ENCODE data around the gene DCUN1D3.

Gene DCUN1D3

DNA sequence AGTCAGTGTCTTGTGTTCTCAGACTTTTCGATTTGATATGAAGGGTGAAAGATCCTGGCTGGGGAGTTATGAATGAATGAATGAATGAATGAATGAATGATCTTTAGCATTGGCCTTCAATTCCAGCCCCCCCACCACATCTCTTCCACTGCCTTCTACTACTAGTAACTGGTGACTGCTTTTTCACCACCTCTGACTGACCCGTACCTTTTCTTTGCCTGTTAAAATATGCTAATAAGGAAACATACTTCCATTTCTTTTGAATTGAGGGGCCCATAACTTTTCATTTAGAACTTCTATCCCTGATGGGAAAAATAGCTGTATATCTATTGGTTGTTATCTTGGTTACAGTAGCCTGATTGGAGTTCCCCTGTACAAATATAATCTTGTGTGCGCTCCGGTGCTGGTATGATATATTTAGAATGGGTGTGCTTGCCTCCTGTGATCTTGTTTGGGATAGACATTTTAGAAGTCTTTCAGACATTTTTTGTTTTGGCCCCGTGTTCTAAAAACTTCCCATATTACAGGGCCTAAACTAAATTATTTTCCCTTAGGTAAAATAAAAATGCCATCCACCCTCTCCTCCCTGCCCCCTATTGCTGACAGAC is 3.8 kb upstream of the DCUN1D3 start:
- no peak for DNase-seq (ENCODE audit: low read depth, low spot score)
- TF ChIP-seq, protein P1, sequence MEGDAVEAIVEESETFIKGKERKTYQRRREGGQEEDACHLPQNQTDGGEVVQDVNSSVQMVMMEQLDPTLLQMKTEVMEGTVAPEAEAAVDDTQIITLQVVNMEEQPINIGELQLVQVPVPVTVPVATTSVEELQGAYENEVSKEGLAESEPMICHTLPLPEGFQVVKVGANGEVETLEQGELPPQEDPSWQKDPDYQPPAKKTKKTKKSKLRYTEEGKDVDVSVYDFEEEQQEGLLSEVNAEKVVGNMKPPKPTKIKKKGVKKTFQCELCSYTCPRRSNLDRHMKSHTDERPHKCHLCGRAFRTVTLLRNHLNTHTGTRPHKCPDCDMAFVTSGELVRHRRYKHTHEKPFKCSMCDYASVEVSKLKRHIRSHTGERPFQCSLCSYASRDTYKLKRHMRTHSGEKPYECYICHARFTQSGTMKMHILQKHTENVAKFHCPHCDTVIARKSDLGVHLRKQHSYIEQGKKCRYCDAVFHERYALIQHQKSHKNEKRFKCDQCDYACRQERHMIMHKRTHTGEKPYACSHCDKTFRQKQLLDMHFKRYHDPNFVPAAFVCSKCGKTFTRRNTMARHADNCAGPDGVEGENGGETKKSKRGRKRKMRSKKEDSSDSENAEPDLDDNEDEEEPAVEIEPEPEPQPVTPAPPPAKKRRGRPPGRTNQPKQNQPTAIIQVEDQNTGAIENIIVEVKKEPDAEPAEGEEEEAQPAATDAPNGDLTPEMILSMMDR (IDR thresholded peaks at IDR 0.05; ENCODE audit: insufficient read depth, low read length, missing control alignments) = no peak
- ChIA-PET CTCF (interaction anchor here (3.3 kb wide), 1 partner anchor 54 kb away, joined by 17 read pairs; no protein-coding TSS in a partner anchor), POLR2A (interaction anchor here (0.6 kb wide), 2 partner anchors 40 to 617 kb away, joined by 3 read pairs; no protein-coding TSS in a partner anchor)
- H3K4me3 ChIP-seq (ENCODE audit: low read depth, low read length) = no peak overlapping the region

DNA sequence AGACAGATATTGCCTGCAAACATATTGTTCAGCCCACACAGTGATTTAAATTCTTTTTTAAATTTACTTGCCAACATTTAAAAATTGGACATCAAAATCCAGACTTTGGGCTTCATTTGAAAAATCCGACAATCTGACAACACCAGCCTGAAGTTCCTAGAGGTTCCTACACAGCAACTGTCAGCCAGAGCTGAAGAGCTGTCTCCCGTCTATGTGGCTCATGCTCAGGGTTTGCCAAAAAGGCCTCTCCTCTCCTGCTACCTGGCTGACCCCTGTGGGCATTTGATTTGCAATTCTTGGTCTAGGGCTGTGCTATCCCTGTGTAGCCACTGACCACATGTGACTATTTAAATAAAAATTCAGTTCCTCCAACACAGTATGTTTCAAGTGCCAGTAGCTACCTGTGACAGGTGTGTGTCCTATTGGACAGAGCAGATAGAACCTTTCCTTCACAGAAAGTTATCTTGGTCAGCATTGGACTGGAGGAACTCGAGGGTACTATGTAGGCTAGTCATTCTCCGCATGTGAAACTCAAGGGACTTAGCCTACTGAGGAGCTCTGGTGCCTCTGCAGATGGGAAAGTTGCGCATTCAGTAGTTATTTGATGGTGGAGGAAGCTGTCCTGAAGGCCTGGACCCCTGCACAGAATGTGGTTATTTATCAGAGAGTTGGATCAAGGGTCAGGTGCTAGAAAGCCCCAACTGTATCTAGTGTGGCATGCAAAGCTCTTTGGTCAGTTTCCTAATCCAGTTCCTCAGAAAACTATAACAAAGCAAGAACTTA is 3.1 kb upstream of the DCUN1D3 start:
- POLR2A ChIA-PET = interaction anchor here (0.8 kb wide), 1 partner anchor 8 kb away, joined by 6 read pairs; no protein-coding TSS in a partner anchor
- DNase-seq (ENCODE audit: low read depth, low spot score) = no peak
- TF ChIP-seq, protein P1 (IDR thresholded peaks at IDR 0.05; ENCODE audit: insufficient read depth, low read length, missing control alignments) = no peak
- no peak overlapping the region for H3K4me3 ChIP-seq (ENCODE audit: low read depth, low read length)
- CTCF ChIA-PET = interaction anchor here (3.3 kb wide), 1 partner anchor 53 kb away, joined by 17 read pairs; no protein-coding TSS in a partner anchor

DNA sequence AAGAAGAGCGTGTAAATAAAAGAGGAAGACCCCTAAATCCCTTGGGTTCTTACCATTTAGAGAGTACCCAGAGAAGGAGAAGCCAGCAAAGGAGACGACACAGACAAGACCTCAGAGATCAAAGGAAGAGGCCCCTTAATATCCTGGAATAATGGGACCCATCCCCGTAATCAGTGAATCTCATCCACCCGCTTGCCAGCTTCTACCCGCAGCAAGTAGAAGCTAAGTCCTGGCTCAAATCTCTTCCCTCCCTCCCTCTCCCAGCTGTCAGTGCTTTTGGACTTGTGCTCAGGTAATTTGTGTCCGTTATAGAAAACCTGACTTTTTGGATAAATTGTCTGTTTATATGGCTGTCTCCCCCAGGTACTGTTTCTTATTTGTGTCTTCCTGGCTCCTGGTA is 2.3 kb upstream of the DCUN1D3 start:
- CTCF ChIA-PET = interaction anchor here (3.3 kb wide), 1 partner anchor 52 kb away, joined by 17 read pairs; no protein-coding TSS in a partner anchor
- no peak overlapping the region for H3K4me3 ChIP-seq (ENCODE audit: low read depth, low read length)

DNA sequence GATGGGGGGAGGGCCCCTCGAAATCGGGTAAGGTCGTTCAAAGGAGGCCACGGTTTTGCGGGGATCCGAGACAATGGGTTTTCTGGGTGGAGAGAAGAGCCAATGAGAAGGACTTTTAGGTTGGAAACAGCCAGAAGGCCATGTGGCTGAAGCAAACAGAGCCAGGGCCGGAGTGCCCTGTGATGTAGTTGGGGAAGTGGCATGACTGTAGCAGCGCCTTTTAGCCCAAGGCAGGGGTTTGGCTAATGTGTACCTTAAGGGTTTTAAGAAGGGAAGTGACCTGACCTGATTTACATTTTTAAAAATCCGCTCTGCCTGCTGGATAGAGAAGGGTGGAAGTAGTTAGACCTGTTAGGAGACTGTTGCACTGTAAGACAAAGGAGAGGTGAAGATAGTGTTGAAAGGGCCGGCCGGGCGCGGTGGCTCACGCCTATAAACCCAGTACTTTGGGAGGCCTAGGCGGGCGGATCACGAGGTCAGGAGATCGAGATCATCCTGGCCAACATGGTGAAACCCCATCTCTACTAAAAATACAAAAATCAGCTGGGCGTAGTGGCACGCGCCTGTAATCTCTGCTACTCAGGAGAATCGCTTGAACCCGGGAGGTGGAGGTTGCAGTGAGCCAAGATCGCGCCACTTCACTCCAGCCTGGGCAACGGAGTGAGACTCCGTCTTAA is 1.4 kb upstream of the DCUN1D3 start:
- TF ChIP-seq, protein P1 (IDR thresholded peaks at IDR 0.05; ENCODE audit: insufficient read depth, low read length, missing control alignments) = no peak
- ChIA-PET CTCF (interaction anchor here (3.0 to 3.3 kb wide), 2 partner anchors 51 kb away, joined by 14 to 17 read pairs; no protein-coding TSS in a partner anchor), POLR2A (interaction anchor here (1.0 to 1.1 kb wide), 3 partner anchors 11 to 181 kb away, joined by 4 to 5 read pairs (median 5); no protein-coding TSS in a partner anchor)
- peak overlapping the region; percentile 94 for H3K4me3 ChIP-seq (ENCODE audit: low read depth, low read length)
- no peak for DNase-seq (ENCODE audit: low read depth, low spot score)

More for the DNA sequence above, 2.3 kb upstream of the DCUN1D3 start:
- no peak for DNase-seq (ENCODE audit: low read depth, low spot score)
- TF ChIP-seq, protein P1 (IDR thresholded peaks at IDR 0.05; ENCODE audit: insufficient read depth, low read length, missing control alignments) = no peak
- POLR2A ChIA-PET = interaction anchor here (0.8 kb wide), 1 partner anchor 9 kb away, joined by 6 read pairs; no protein-coding TSS in a partner anchor

DNA sequence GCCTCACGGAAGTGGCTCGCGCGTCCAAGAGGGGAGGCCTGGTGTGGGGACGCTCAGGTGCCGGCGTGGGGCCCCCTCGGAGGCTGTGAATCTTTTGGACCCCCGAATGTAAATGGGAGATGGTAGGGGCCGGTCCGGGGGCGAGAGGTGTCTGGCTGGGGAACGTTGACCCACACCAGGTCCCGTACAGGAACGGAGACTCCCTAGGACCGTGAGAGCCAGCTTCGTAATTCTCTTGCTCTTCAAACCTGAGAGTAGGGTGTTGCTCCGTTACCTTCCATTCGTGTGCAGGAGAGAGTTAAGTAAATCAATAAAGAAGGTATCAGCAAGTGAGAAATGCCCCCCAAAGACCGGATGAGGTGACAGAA is 894 bp upstream of the DCUN1D3 start:
- ChIA-PET CTCF (interaction anchor here (3.0 kb wide), 1 partner anchor 50 kb away, joined by 14 read pairs; no protein-coding TSS in a partner anchor), POLR2A (interaction anchor here (0.9 to 2.6 kb wide), 8 partner anchors 10 to 199 kb away, joined by 3 to 12 read pairs (median 5); partner anchors contain the start of genes ERI2 and REXO5)
- no peak for DNase-seq (ENCODE audit: low read depth, low spot score)
- TF ChIP-seq, protein P1 (IDR thresholded peaks at IDR 0.05; ENCODE audit: insufficient read depth, low read length, missing control alignments) = no peak
- H3K4me3 ChIP-seq (ENCODE audit: low read depth, low read length) = peak overlapping the region; percentile 94

Measured in AG04449 (cell line).